MM.1S (cell line): Measurements from ENCODE around the gene RYR2.

ENCODE experiments used
- DNase-seq: peaks from one replicate; pipeline ENCODE4 v3.0.0-alpha.2; 2015
- H2AFZ ChIP-seq: fragments of 300-600 bp; sonication (generic); 2 replicates; pipeline ENCODE4 v1.6.0; 2016; ENCODE audit warnings: antibody characterized with exemption, low read length
- H3F3A ChIP-seq: fragments of 300-600 bp; sonication (generic); 2 replicates; pipeline ENCODE4 v1.6.1; 2016; ENCODE audit warnings: mild to moderate bottlenecking, antibody characterized with exemption, low read length, moderate library complexity, mixed read lengths; ENCODE audit not compliant: insufficient read depth
- H3K27ac ChIP-seq: fragments of 300-600 bp; sonication (generic); 2 replicates; pipeline ENCODE4 v1.5.1; 2016; ENCODE audit warnings: mild to moderate bottlenecking, low read length
- H3K27me3 ChIP-seq: fragments of 300-600 bp; sonication (generic); replicated peaks from 2 replicates; pipeline ENCODE4 v1.6.0; 2016; ENCODE audit warnings: low read length; ENCODE audit not compliant: insufficient read depth
- H3K36me3 ChIP-seq: fragments of 300-600 bp; sonication (generic); replicated peaks from 2 replicates; pipeline ENCODE4 v1.6.1; 2016; ENCODE audit warnings: mild to moderate bottlenecking, low read length, mixed read lengths; ENCODE audit not compliant: insufficient read depth
- H3K4me1 ChIP-seq: fragments of 300-600 bp; sonication (generic); 2 replicates; pipeline ENCODE4 v1.6.1; 2016; ENCODE audit warnings: low read length, mixed read lengths
- H3K4me2 ChIP-seq: fragments of 300-600 bp; sonication (generic); 2 replicates; pipeline ENCODE4 v1.6.0; 2016; ENCODE audit warnings: low read depth, low read length
- H3K4me3 ChIP-seq: fragments of 300-600 bp; sonication (generic); 2 replicates; pipeline ENCODE4 v1.5.1; 2016; ENCODE audit warnings: low read length, mixed read lengths
- H3K79me2 ChIP-seq: fragments of 300-600 bp; sonication (generic); 2 replicates; pipeline ENCODE4 v1.6.1; 2016; ENCODE audit warnings: mixed run types, low read length, mixed read lengths
- H3K9ac ChIP-seq: fragments of 300-600 bp; sonication (generic); 2 replicates; pipeline ENCODE4 v1.6.1; 2016; ENCODE audit warnings: low read length, mixed read lengths
- H3K9me2 ChIP-seq: fragments of 300-600 bp; sonication (generic); replicated peaks from 2 replicates; pipeline ENCODE4 v1.6.1; 2016; ENCODE audit warnings: mild to moderate bottlenecking, low read length, mixed read lengths; ENCODE audit not compliant: insufficient read depth
- H3K9me3 ChIP-seq: fragments of 300-600 bp; sonication (generic); replicated peaks from 2 replicates; pipeline ENCODE4 v1.6.1; 2016; ENCODE audit warnings: mild to moderate bottlenecking, low read length, mixed read lengths; ENCODE audit not compliant: insufficient read depth
- H4K20me1 ChIP-seq: fragments of 300-600 bp; sonication (generic); 2 replicates; pipeline ENCODE4 v1.6.1; 2016; ENCODE audit warnings: mild to moderate bottlenecking, low read length, moderate library complexity, mixed read lengths; ENCODE audit not compliant: insufficient read depth
- CTCF ChIP-seq: fragments of 300-600 bp; sonication (generic); IDR thresholded peaks from 2 replicates; pipeline ENCODE4 v1.5.1; 2016; ENCODE audit warnings: antibody characterized with exemption, low read length, mixed read lengths
- EZH2 ChIP-seq: fragments of 300-600 bp; sonication (generic); optimal IDR thresholded peaks from 2 replicates; pipeline ENCODE3; 2017; ENCODE audit warnings: low read depth, mild to moderate bottlenecking, antibody characterized with exemption, low read length, mixed read lengths
- EZH2phosphoT487 ChIP-seq: fragments of 300-600 bp; sonication (generic); IDR thresholded peaks from 2 replicates; pipeline ENCODE4 v1.6.1; 2018; ENCODE audit warnings: antibody characterized with exemption, low read length

The RYR2 gene

GRCh38 chr1:237206065-237206414 lies 164.1 kb downstream of the RYR2 start:
- Histone ChIP-seq H3K79me2 (no peaks in the 10 kb centered on the region), H3K4me2 (no peak overlapping the region), H2AFZ (no peak overlapping the region), H3K9me3 (no peaks in the 10 kb centered on the region), H3K27me3 (no peaks in the 10 kb centered on the region), H3K27ac (no peak overlapping the region), H3K9me2 (no peaks in the 10 kb centered on the region; the same call in 1 of the 2 replicates), H3K4me3 (no peak overlapping the region), H3K36me3 (no peaks in the 10 kb centered on the region), H3K4me1 (no peaks in the 10 kb centered on the region), H4K20me1 (no peaks in the 10 kb centered on the region), H3F3A (no peaks in the 10 kb centered on the region), H3K9ac (no peak overlapping the region)
- DNase-seq: no peak
- TF ChIP-seq CTCF: no peak
- TF ChIP-seq EZH2phosphoT487: no peak

GRCh38 chr1:237211031-237211430 lies 169.0 kb downstream of the RYR2 start:
- Histone ChIP-seq H4K20me1 (no peaks in the 10 kb centered on the region), H2AFZ (no peak overlapping the region), H3K9me2 (no peaks in the 10 kb centered on the region; the same call in 1 of the 2 replicates), H3K4me1 (no peaks in the 10 kb centered on the region), H3K36me3 (no peaks in the 10 kb centered on the region), H3F3A (no peaks in the 10 kb centered on the region), H3K9me3 (no peaks in the 10 kb centered on the region), H3K4me2 (no peak overlapping the region), H3K79me2 (no peaks in the 10 kb centered on the region), H3K27ac (no peak overlapping the region), H3K4me3 (no peak overlapping the region), H3K27me3 (no peaks in the 10 kb centered on the region), H3K9ac (no peak overlapping the region)
- TF ChIP-seq EZH2 (no peak), EZH2phosphoT487 (no peak), CTCF (no peak)
- DNase-seq: no peak

GRCh38 chr1:237211540-237211939 lies 169.6 kb downstream of the RYR2 start:
- Histone ChIP-seq H4K20me1 (no peaks in the 10 kb centered on the region), H3K27me3 (no peaks in the 10 kb centered on the region), H3K4me2 (no peak overlapping the region), H3K79me2 (no peaks in the 10 kb centered on the region), H3K9ac (no peak overlapping the region), H3K36me3 (no peaks in the 10 kb centered on the region), H3K9me2 (no peaks in the 10 kb centered on the region), H3K4me1 (no peaks in the 10 kb centered on the region), H2AFZ (no peak overlapping the region), H3K9me3 (no peaks in the 10 kb centered on the region), H3K27ac (no peak overlapping the region), H3F3A (no peaks in the 10 kb centered on the region), H3K4me3 (no peak overlapping the region)
- TF ChIP-seq CTCF (no peak), EZH2phosphoT487 (no peak), EZH2 (no peak)
- DNase-seq: no peak
